HCT116 (cell line): ENCODE data around the gene RIMBP2. TPM values are rescaled to one million over a fixed set of nuclear protein-coding genes. Genes with fewer than 3 reads are reported as not detected.

Experiments used
- ATAC-seq: fragments of 200-7000 bp; cut with Tn5 transposase; 2 replicates; pipeline ENCODE4 v1.9.1; 2020; ENCODE audit warnings: mild to moderate bottlenecking, moderate library complexity
- BruUV-seq: library from RNA; stranded (reverse); fragments of 400-500 nt; replicated peaks from 2 replicates; lab custom pipeline; 2021; lab: Mats Ljungman, UMichigan
- CTCF ChIA-PET: fragments of 300-600 bp; sonication (Branson Sonifier 250); formaldehyde crosslinking; loops from one replicate; lab custom pipeline; 2021; ENCODE audit warnings: antibody characterized with exemption; lab: Charles Lee
- POLR2A ChIA-PET: fragments of 300-600, 350-600 bp; sonication (Branson Sonifier 250); formaldehyde crosslinking; loops from one replicate; lab custom pipeline; 2021; ENCODE audit warnings: antibody characterized with exemption; lab: Charles Lee
- RAD21 ChIA-PET, 2 experiments: fragments of 300-600 bp; sonication (Branson Sonifier 250); formaldehyde crosslinking; loops; one replicate each; lab custom pipeline; 2023; ENCODE audit warnings: low total read pairs in 2 of 2; ENCODE audit not compliant: uncharacterized antibody in 2 of 2, unreplicated experiment in 2 of 2, low non-redundant PET in 1 of 2; lab: Charles Lee
- DNase-seq: peaks from one replicate; pipeline ENCODE4 v3.0.0-alpha.2; 2010; ENCODE audit warnings: low read depth, low spot score
- H2AFZ ChIP-seq: fragments of 200-600 bp; shearing (Covaris generic), sonication (generic); 2 replicates; pipeline ENCODE4 v1.6.1; 2017; ENCODE audit warnings: low read depth, mixed run types, mixed read lengths, antibody characterized with exemption, low read length; ENCODE audit not compliant: poor library complexity, severe bottlenecking
- H3K27ac ChIP-seq: 2 replicates; pipeline ENCODE4 v1.5.1; 2012; ENCODE audit warnings: low read depth, low read length
- H3K27me3 ChIP-seq: fragments of 200-600 bp; sonication (generic); 2 replicates; pipeline ENCODE4 v1.6.1; 2016; ENCODE audit warnings: mixed run types, low read length, mixed read lengths; ENCODE audit not compliant: insufficient read depth
- H3K36me3 ChIP-seq, 2 experiments: fragments of 200-500 bp in 1 of 2; fragments of 200-600 bp in 1 of 2; sonication (Bioruptor generic) in 1 of 2; sonication (generic) in 1 of 2; 2 replicates each; pipeline versions ENCODE4 v1.5.1 to v1.6.1; 2014 to 2016; ENCODE audit warnings: low read length in 2 of 2, inconsistent platforms in 1 of 2, mixed read lengths in 1 of 2, mixed run types in 1 of 2; ENCODE audit not compliant: insufficient read depth in 2 of 2, control insufficient read depth in 1 of 2
- H3K4me1 ChIP-seq, 2 experiments: fragments of 200-600 bp in 1 of 2; sonication (generic) in 1 of 2; 2 replicates each; pipeline versions ENCODE4 v1.5.1 to v1.6.1; 2012 to 2017; ENCODE audit warnings: low read length in 2 of 2, inconsistent platforms in 1 of 2, mild to moderate bottlenecking in 1 of 2, mixed read lengths in 1 of 2, mixed run types in 1 of 2, moderate library complexity in 1 of 2; ENCODE audit not compliant: insufficient read depth in 2 of 2, control insufficient read depth in 1 of 2
- H3K4me2 ChIP-seq: fragments of 200-600 bp; sonication (generic); 2 replicates; pipeline ENCODE4 v1.6.1; 2017; ENCODE audit warnings: mixed run types, low read length, mixed read lengths
- H3K4me3 ChIP-seq, 2 experiments: fragments of 200-600 bp in 1 of 2; sonication (generic) in 1 of 2; replicated peaks in 1 of 2; 2 replicates each; pipeline ENCODE4 v1.5.1; 2011 to 2016; ENCODE audit warnings: low read length in 2 of 2, control low read depth in 1 of 2, low read depth in 1 of 2, mild to moderate bottlenecking in 1 of 2, mixed read lengths in 1 of 2, mixed run types in 1 of 2
- H3K79me2 ChIP-seq: fragments of 200-600 bp; sonication (generic); 2 replicates; pipeline ENCODE4 v1.6.1; 2017; ENCODE audit warnings: mild to moderate bottlenecking, mixed run types, low read length, moderate library complexity, mixed read lengths; ENCODE audit not compliant: insufficient read depth
- H3K9ac ChIP-seq: fragments of 200-600 bp; sonication (generic); 2 replicates; pipeline ENCODE4 v1.6.1; 2016; ENCODE audit warnings: low read length, mixed read lengths
- H3K9me2 ChIP-seq: fragments of 200-600 bp; sonication (generic), shearing (Covaris generic); 2 replicates; pipeline ENCODE4 v1.6.1; 2017; ENCODE audit warnings: mixed run types, mild to moderate bottlenecking, moderate library complexity; ENCODE audit not compliant: insufficient read depth
- H3K9me3 ChIP-seq, 2 experiments: fragments of 200-500 bp in 1 of 2; fragments of 200-600 bp in 1 of 2; sonication (Bioruptor generic) in 1 of 2; sonication (generic) in 1 of 2; 2 replicates each; pipeline ENCODE4 v1.6.1; 2014 to 2017; ENCODE audit warnings: low read length in 2 of 2, mixed read lengths in 2 of 2, inconsistent platforms in 1 of 2, low read depth in 1 of 2, mild to moderate bottlenecking in 1 of 2, mixed run types in 1 of 2, moderate library complexity in 1 of 2; ENCODE audit not compliant: control insufficient read depth in 1 of 2, insufficient read depth in 1 of 2
- H4K20me1 ChIP-seq: fragments of 200-600 bp; sonication (generic), shearing (Covaris generic); 2 replicates; pipeline ENCODE4 v1.6.1; 2017; ENCODE audit warnings: mixed run types, mild to moderate bottlenecking, moderate library complexity; ENCODE audit not compliant: insufficient read depth
- CTCF ChIP-seq, 3 experiments: fragments of 200-600 bp in 1 of 3; sonication (generic) in 1 of 3; IDR thresholded peaks in 2 of 3; conservative IDR thresholded peaks in 1 of 3; 2 replicates each; pipeline ENCODE4 v1.5.1; 2012 to 2017; ENCODE audit warnings: low read depth in 2 of 3, low read length in 2 of 3, antibody characterized with exemption in 1 of 3, borderline replicate concordance in 1 of 3, control low read depth in 1 of 3, mild to moderate bottlenecking in 1 of 3, mixed read lengths in 1 of 3, mixed run types in 1 of 3, moderate library complexity in 1 of 3; ENCODE audit not compliant: insufficient read depth in 1 of 3
- EGR1 ChIP-seq: IDR thresholded peaks from 2 replicates; pipeline ENCODE4 v1.6.1; 2012; ENCODE audit warnings: low read depth
- ELF1 ChIP-seq: IDR thresholded peaks from 2 replicates; pipeline ENCODE4 v1.6.1; 2012; ENCODE audit warnings: low read depth, borderline replicate concordance
- EZH2 ChIP-seq: fragments of 200-600 bp; sonication (generic); IDR thresholded peaks from 2 replicates; pipeline ENCODE4 v1.6.1; 2017; ENCODE audit warnings: antibody characterized with exemption, mixed run types
- EZH2phosphoT487 ChIP-seq: fragments of 200-600 bp; IDR thresholded peaks from 2 replicates; pipeline ENCODE4 v1.6.1; 2018; ENCODE audit warnings: antibody characterized with exemption, borderline replicate concordance
- FOSL1 ChIP-seq: IDR thresholded peaks from 2 replicates; pipeline ENCODE4 v1.6.1; 2012; ENCODE audit warnings: low read depth
- JUND ChIP-seq: IDR thresholded peaks from 2 replicates; pipeline ENCODE4 v1.6.1; 2012
- POLR2A ChIP-seq: IDR thresholded peaks from 2 replicates; pipeline ENCODE4 v1.7.0; 2011; ENCODE audit warnings: borderline replicate concordance; ENCODE audit not compliant: insufficient read depth, insufficient read length; ENCODE audit errors: extremely low read depth
- RAD21 ChIP-seq: IDR thresholded peaks from 2 replicates; pipeline ENCODE4 v1.6.1; 2012; ENCODE audit warnings: low read depth, mild to moderate bottlenecking
- REST ChIP-seq: IDR thresholded peaks from 2 replicates; pipeline ENCODE4 v1.6.1; 2012; ENCODE audit warnings: low read depth
- SIN3A ChIP-seq: IDR thresholded peaks from 2 replicates; pipeline ENCODE4 v1.6.1; 2012; ENCODE audit warnings: low read depth
- SP1 ChIP-seq: IDR thresholded peaks from 2 replicates; pipeline ENCODE4 v1.6.1; 2012; ENCODE audit warnings: low read depth
- TCF7L2 ChIP-seq: IDR thresholded peaks from 2 replicates; pipeline ENCODE4 v1.7.0; 2011; ENCODE audit warnings: borderline replicate concordance, inconsistent platforms; ENCODE audit not compliant: insufficient read depth, insufficient read length; ENCODE audit errors: extremely low read depth
- ZFX ChIP-seq: fragments of 450-650 bp; IDR thresholded peaks from 2 replicates; pipeline ENCODE4 v1.6.1; 2017
- ZNF274 ChIP-seq: fragments of 200-500 bp; sonication (Bioruptor generic); IDR thresholded peaks from 2 replicates; pipeline ENCODE4 v1.6.1; 2014; ENCODE audit warnings: mild to moderate bottlenecking, low read depth, low read length, inconsistent platforms
- intact Hi-C: fragments of 100-400 bp; cut with micrococcal nuclease; formaldehyde crosslinking; loops from 2 replicates; pipeline ENCODE4 v1.10.0; 2022
- total RNA-seq: library from RNA; stranded (reverse); gene quantifications from one replicate; pipeline ENCODE4 v1.2.1, GENCODE V29; 2021; ENCODE audit not compliant: unreplicated experiment
- TF ChIP-seq, protein P1 (sequence below): IDR thresholded peaks from 2 replicates; pipeline ENCODE4 v1.6.1; 2012
- TF ChIP-seq, protein P2 (sequence below): IDR thresholded peaks from 2 replicates; pipeline ENCODE4 v1.6.1; 2012

The RIMBP2 gene
- total RNA-seq, 1 experiment from 2014 or later, result not detected

DNA sequence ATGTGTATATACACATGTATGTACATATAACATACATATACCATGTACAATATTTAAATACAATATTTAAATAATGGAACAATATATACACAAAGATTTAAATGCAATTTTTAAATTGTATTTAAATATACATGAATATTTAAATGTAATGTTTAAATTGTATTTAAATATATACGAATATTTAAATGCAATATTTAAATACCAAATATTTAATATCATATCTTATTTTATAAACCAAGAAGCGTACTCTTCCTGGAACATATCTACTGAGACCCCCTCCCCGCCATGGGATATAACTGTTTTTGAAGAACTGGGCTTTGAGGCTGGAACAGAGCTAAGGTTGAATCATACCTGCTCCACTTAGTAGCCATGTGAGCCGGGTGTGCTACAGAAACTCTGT lies 29.8 kb upstream of the RIMBP2 start:
- no peaks in the 10 kb centered on the region for H4K20me1 ChIP-seq
- no peak overlapping the region for H2AFZ ChIP-seq
- H3K27ac ChIP-seq, result no peak overlapping the region
- intact Hi-C loops, result loop anchor here (5.0 to 10.0 kb wide), 2 partner anchors 84 to 461 kb away; no protein-coding TSS in a partner anchor
- no peaks in the 10 kb centered on the region for H3K4me1 ChIP-seq
- ChIA-PET CTCF (no interaction called here), RAD21 (no interaction called here), POLR2A (no interaction called here)
- H3K9ac ChIP-seq, result no peak overlapping the region
- TF ChIP-seq TCF7L2 (no peak), REST (no peak), JUND (no peak), SIN3A (no peak), POLR2A (no peak), RAD21 (no peak), ZFX (no peak), ZNF274 (no peak), EGR1 (no peak), SP1 (no peak), CTCF (IDR thresholded peaks at IDR 0.05 in 2 of 3, conservative IDR thresholded peaks at IDR 0.05 in 1 of 3; ENCODE audit: borderline replicate concordance in 1 of 3, insufficient read depth in 1 of 3, low read depth in 2 of 3, low read length in 2 of 3) (no peak), EZH2 (no peak), EZH2phosphoT487 (no peak), ELF1 (no peak), FOSL1 (no peak)
- TF ChIP-seq, protein P1, sequence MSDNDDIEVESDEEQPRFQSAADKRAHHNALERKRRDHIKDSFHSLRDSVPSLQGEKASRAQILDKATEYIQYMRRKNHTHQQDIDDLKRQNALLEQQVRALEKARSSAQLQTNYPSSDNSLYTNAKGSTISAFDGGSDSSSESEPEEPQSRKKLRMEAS, result no peak
- TF ChIP-seq, protein P2, sequence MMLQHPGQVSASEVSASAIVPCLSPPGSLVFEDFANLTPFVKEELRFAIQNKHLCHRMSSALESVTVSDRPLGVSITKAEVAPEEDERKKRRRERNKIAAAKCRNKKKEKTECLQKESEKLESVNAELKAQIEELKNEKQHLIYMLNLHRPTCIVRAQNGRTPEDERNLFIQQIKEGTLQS, result no peak
- H3K79me2 ChIP-seq, result no peaks in the 10 kb centered on the region
- no peak overlapping the region for H3K4me2 ChIP-seq
- no peaks in the 10 kb centered on the region for H3K9me3 ChIP-seq
- H3K9me2 ChIP-seq, result no peaks in the 10 kb centered on the region
- H3K36me3 ChIP-seq, result no peaks in the 10 kb centered on the region
- no peak for DNase-seq
- H3K4me3 ChIP-seq, result no peak overlapping the region
- BruUV-seq, result no TSS peak
- peaks cover 20% of the 10 kb centered on the region for H3K27me3 ChIP-seq
- ATAC-seq, result no peak
